Stomach (tissue), 9 donors: Measurements from ENCODE around the gene PHACTR3. TPM values are rescaled to one million over a fixed set of nuclear protein-coding genes. Genes with fewer than 3 reads are reported as not detected.

ENCODE experiments used
- DNase-seq, 2 donors: peaks; one replicate each; pipeline versions ENCODE4 v3.0.0 to v3.0.0-alpha.2; 2013 to 2019
- H3K27ac ChIP-seq, 5 donors: fragments of 200-600 bp in 4 of 5; sonication (generic) in 4 of 5; one replicate each; pipeline ENCODE4 v1.5.1; 2013 to 2019; ENCODE audit warnings: mild to moderate bottlenecking in 1 of 5, moderate library complexity in 1 of 5
- H3K27me3 ChIP-seq, 3 donors: fragments of 200-600 bp; sonication (generic); one replicate each; pipeline ENCODE4 v1.5.1; 2017 to 2019; ENCODE audit warnings: mixed run types in 1 of 3
- H3K36me3 ChIP-seq, 4 donors: fragments of 200-600 bp; sonication (generic); 1 replicate in 3 of 4; 2 replicates in 1 of 4; pipeline ENCODE4 v1.5.1; 2016 to 2019
- H3K4me1 ChIP-seq, 4 donors: fragments of 200-600 bp; sonication (generic); one replicate each; pipeline ENCODE4 v1.5.1; 2016 to 2019
- H3K4me3 ChIP-seq, 4 donors: fragments of 200-600 bp; sonication (generic) in 3 of 4; one replicate each; pipeline ENCODE4 v1.5.1; 2016 to 2019; ENCODE audit warnings: mild to moderate bottlenecking in 1 of 4
- H3K9me3 ChIP-seq, 4 donors: fragments of 200-600 bp; sonication (generic); one replicate each; pipeline ENCODE4 v1.5.1; 2016 to 2019
- EP300 ChIP-seq: sonication (generic); formaldehyde crosslinking; IDR thresholded peaks from one replicate; pipeline ENCODE4 v1.6.1; 2017; ENCODE audit warnings: antibody characterized with exemption
- POLR2A ChIP-seq, 4 donors: fragments of 450-650 bp; IDR thresholded peaks; one replicate each; pipeline ENCODE4 v1.6.1; 2016; ENCODE audit warnings: antibody characterized with exemption in 4 of 4, control low read depth in 2 of 4, mild to moderate bottlenecking in 1 of 4, moderate library complexity in 1 of 4
- POLR2AphosphoS5 ChIP-seq, 3 donors: sonication (generic); formaldehyde crosslinking; IDR thresholded peaks; one replicate each; pipeline ENCODE4 v1.6.1; 2016; ENCODE audit warnings: antibody characterized with exemption in 3 of 3
- WGBS, 5 donors: extraction: QIAGEN DNeasy Blood & Tissue Kit in 3 of 5; methylation state at CpG; one replicate each; pipeline versions ENCODE4 v1.1.5 to v1.1.7; 2013 to 2018; 5-methylcytosine and 5-hydroxymethylcytosine counted together
- intact Hi-C: fragments of 100-400 bp; cut with DNase I; formaldehyde crosslinking; loops from one replicate; pipeline ENCODE4 v1.15.1; 2023; ENCODE audit warnings: low total_unique reads
- polyA plus RNA-seq, 3 donors: library from polyadenylated mRNA; stranded (reverse); fragments of 200-250 nt; gene quantifications; one replicate each; pipeline ENCODE4 v1.2.3, GENCODE V29; 2013
- total RNA-seq, 5 donors: library from RNA; depleted of rRNA; stranded (reverse); fragments of >200 nt; gene quantifications; one replicate each; pipeline versions ENCODE4 v1.1.0 to v1.2.3, GENCODE V29; 2014 to 2016
- TF ChIP-seq, protein P1 (sequence below), 7 experiments: fragments of 450-650 bp in 4 of 7; fragments of 200-600 bp in 3 of 7; sonication (generic) in 3 of 7; IDR thresholded peaks; one replicate each; pipeline ENCODE4 v1.5.1; 2016 to 2019; ENCODE audit warnings: antibody characterized with exemption in 7 of 7, control low read depth in 2 of 7, mild to moderate bottlenecking in 1 of 7
- donor health status: healthy with polysubstance abuse.
- donor health status: Bipolar disorder and iron deficiency.
- donor health status: healthy.

The PHACTR3 gene
- total and polyA plus RNA-seq, 8 donors: 0.55 to 3.7 (median 3.2) TPM; not detected in 3

DNA sequence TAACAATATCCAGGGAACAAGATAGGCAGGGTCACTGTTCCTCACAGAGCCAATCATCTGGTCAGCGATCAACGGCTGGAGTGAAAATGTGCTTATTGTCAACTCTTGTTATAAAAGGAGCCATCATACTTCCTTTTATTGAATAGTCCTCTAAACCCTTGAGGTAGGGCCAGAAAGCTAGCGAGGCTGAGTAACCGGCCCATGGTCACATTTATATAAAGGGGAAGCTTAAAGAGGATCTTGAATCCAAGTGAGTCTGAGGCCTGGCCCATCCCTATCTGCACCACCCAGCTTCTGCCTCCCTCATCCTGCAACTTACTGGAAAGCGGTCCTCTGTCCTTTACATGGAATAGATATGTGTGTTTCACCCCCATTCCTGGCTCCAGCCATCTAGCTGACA lies 9.5 kb downstream of the PHACTR3 start:
- WGBS, 5 donors: 80 to 89% (median 85%) methylated on average over 5 of the region's 5 CpGs
- Histone ChIP-seq H3K36me3 (no peaks in the 10 kb centered on the region), H3K9me3 (no peaks in the 10 kb centered on the region), H3K4me1 (no peaks in the 10 kb centered on the region), H3K27me3 (peaks cover 0 to 47% (median 5%) of the 10 kb centered on the region in 3 donors), H3K4me3 (no peak overlapping the region), H3K27ac (no peak overlapping the region)
- intact Hi-C loops: no loop called here
- TF ChIP-seq POLR2AphosphoS5 (IDR thresholded peaks at IDR 0.05): no peak
- TF ChIP-seq EP300: no peak
- TF ChIP-seq POLR2A (IDR thresholded peaks at IDR 0.05): no peak
- TF ChIP-seq, protein P1, sequence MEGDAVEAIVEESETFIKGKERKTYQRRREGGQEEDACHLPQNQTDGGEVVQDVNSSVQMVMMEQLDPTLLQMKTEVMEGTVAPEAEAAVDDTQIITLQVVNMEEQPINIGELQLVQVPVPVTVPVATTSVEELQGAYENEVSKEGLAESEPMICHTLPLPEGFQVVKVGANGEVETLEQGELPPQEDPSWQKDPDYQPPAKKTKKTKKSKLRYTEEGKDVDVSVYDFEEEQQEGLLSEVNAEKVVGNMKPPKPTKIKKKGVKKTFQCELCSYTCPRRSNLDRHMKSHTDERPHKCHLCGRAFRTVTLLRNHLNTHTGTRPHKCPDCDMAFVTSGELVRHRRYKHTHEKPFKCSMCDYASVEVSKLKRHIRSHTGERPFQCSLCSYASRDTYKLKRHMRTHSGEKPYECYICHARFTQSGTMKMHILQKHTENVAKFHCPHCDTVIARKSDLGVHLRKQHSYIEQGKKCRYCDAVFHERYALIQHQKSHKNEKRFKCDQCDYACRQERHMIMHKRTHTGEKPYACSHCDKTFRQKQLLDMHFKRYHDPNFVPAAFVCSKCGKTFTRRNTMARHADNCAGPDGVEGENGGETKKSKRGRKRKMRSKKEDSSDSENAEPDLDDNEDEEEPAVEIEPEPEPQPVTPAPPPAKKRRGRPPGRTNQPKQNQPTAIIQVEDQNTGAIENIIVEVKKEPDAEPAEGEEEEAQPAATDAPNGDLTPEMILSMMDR (IDR thresholded peaks at IDR 0.05): no peak
- no peak for DNase-seq

DNA sequence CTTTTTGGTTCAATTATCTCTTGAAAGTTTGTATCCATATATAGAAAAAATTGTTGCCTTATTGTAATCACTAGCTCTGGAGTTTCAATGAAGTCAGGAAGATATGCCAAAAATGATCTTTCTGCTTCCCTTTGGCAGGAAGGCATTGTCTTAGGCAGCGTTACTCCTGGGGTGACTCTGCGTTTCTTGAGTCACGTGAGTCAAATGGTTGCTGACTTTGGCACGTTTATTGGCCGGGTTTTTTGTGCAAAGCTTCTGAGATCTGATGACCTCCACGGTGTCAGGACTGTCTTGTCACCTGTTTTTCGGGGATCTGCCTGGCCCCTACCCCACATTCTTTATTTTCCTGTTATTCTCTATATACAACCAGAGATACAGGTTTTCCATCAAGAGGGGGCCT lies 10.4 kb downstream of the PHACTR3 start:
- Histone ChIP-seq H3K27ac (no peak overlapping the region), H3K4me1 (no peaks in the 10 kb centered on the region), H3K4me3 (no peak overlapping the region), H3K27me3 (peaks cover 0 to 45% (median 5%) of the 10 kb centered on the region in 3 donors), H3K36me3 (no peaks in the 10 kb centered on the region), H3K9me3 (no peaks in the 10 kb centered on the region)
- WGBS, 5 donors: 70 to 81% (median 75%) methylated on average over 7 of the region's 7 CpGs
- DNase-seq: no peak
- TF ChIP-seq, protein P1 (IDR thresholded peaks at IDR 0.05): no peak
- no peak for TF ChIP-seq POLR2A (IDR thresholded peaks at IDR 0.05)
- no peak for TF ChIP-seq EP300
- TF ChIP-seq POLR2AphosphoS5 (IDR thresholded peaks at IDR 0.05): no peak
- intact Hi-C loops: no loop called here

DNA sequence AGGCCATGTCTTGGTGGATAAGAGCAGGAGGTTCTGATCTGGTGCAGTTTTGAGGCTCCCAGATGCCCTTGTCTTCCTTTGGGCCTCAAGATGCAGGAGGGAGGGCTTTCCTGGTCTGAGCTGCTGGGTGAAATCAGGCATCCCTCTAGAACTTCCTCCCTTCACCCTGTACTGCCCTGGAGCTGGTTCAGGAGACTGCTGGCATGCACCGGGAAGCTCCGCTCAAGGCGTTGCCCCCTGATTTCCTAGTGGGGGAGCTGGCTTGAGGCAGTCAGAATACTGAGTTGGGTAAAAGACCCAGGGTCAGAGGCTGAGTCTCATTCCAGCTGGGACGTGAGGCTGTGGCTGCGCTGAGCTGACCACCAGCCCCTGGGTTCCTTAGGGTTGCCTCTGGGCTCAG lies 12.0 kb downstream of the PHACTR3 start:
- TF ChIP-seq POLR2AphosphoS5 (IDR thresholded peaks at IDR 0.05) (no peak), POLR2A (IDR thresholded peaks at IDR 0.05) (no peak), EP300 (no peak)
- TF ChIP-seq, protein P1 (IDR thresholded peaks at IDR 0.05): no peak
- WGBS, 5 donors: 74 to 83% (median 77%) methylated on average over 2 to 5 of the region's 5 CpGs
- DNase-seq: no peak
- Histone ChIP-seq H3K9me3 (no peaks in the 10 kb centered on the region), H3K4me3 (no peak overlapping the region), H3K27me3 (peaks cover 0 to 48% (median 0%) of the 10 kb centered on the region in 3 donors), H3K27ac (no peak overlapping the region), H3K36me3 (no peaks in the 10 kb centered on the region), H3K4me1 (no peaks in the 10 kb centered on the region)
- intact Hi-C loops: no loop called here

DNA sequence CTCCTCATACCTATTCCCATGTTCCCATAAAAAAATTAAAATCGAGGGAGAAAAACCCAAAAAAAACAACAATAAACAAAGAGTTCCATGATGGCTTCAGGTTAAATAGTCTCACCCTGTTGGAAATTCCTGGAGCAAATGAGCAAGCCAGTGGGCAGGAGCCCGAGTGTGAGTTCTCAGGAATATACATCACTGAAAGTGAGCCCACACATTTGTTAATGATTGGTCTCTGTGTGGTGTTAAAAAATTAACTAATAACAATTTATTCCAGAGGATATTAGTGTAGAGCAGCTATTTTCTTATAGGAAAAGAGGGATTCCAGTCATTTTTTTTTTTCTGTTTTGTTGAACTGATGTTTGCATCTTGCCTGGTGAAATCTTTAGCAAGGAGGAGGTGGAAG lies 12.9 kb downstream of the PHACTR3 start:
- no peaks in the 10 kb centered on the region for H3K4me1 ChIP-seq
- no peak overlapping the region for H3K27ac ChIP-seq
- intact Hi-C loops: no loop called here
- no peak overlapping the region for H3K4me3 ChIP-seq
- DNase-seq: no peak
- TF ChIP-seq, protein P1 (IDR thresholded peaks at IDR 0.05): no peak
- no peak for TF ChIP-seq POLR2AphosphoS5 (IDR thresholded peaks at IDR 0.05)
- TF ChIP-seq POLR2A (IDR thresholded peaks at IDR 0.05): no peak
- no peak for TF ChIP-seq EP300
- no peaks in the 10 kb centered on the region for H3K9me3 ChIP-seq
- no peaks in the 10 kb centered on the region for H3K36me3 ChIP-seq
- WGBS, 5 donors: 43 to 67% (median 50%) methylated on average over 2 of the region's 2 CpGs
- H3K27me3 ChIP-seq: peaks cover 0 to 48% (median 0%) of the 10 kb centered on the region in 3 donors
